ENCODE measurements around the gene HOXD11. TPM values are rescaled to one million over a fixed set of nuclear protein-coding genes. Genes with fewer than 3 reads are reported as not detected.

HOXD11 gene
- total and polyA plus RNA-seq, 11 donors = not detected

GRCh38 chr2:176134035-176134434 is 27.0 kb downstream of the HOXD11 start:
- TF ChIP-seq CTCF (IDR thresholded peaks at IDR 0.05) = no peak
- TF ChIP-seq POLR2A (IDR thresholded peaks at IDR 0.05) = no peak
- Histone ChIP-seq H3K36me3 (no peaks in the 10 kb centered on the region), H3K27me3 (peaks cover 71 to 99% (median 96%) of the 10 kb centered on the region in 9 donors), H3K27ac (no peak overlapping the region), H3K9me3 (no peaks in the 10 kb centered on the region), H3K4me3 (no peak overlapping the region), H3K4me1 (peaks cover 0 to 34% (median 10%) of the 10 kb centered on the region in 12 donors)
- 20 to 51% (median 41%) methylated on average over 4 of the region's 4 CpGs for WGBS, 4 donors
- intact Hi-C loops (cut with DNase I) = loop anchor here in 2 of 10 donors (5.0 to 10.0 kb wide), 2 partner anchors 678 to 681 kb away; no protein-coding TSS in a partner anchor
- ATAC-seq = no peak
- DNase-seq = no peak

- Histone ChIP-seq H3K36me3 (no peaks in the 10 kb centered on the region), H3K27ac (peak overlapping the region in 1 of 12 donors; percentile 81), H3K9me3 (no peaks in the 10 kb centered on the region), H3K27me3 (peaks cover 71 to 99% (median 98%) of the 10 kb centered on the region in 9 donors), H3K4me1 (peaks cover 0 to 32% (median 9%) of the 10 kb centered on the region in 12 donors), H3K4me3 (no peak overlapping the region)
- TF ChIP-seq POLR2A (IDR thresholded peaks at IDR 0.05) (no peak), CTCF (IDR thresholded peaks at IDR 0.05) (peak in 1 of 12 donors; percentile 12)
- DNase-seq (no peak), ATAC-seq (no peak)
- intact Hi-C loops (cut with DNase I) = loop anchor here in 2 of 10 donors (5.0 to 10.0 kb wide), 2 partner anchors 680 to 682 kb away; no protein-coding TSS in a partner anchor
Measured at GRCh38 chr2:176135035-176135440, 28.0 kb downstream of the HOXD11 start.

- TF ChIP-seq CTCF (IDR thresholded peaks at IDR 0.05) = no peak
- peaks cover 60 to 99% (median 90%) of the 10 kb centered on the region in 9 donors for H3K27me3 ChIP-seq
- no peaks in the 10 kb centered on the region for H3K36me3 ChIP-seq
- DNase-seq = no peak
- peaks cover 0 to 35% (median 16%) of the 10 kb centered on the region in 12 donors for H3K4me1 ChIP-seq
- WGBS, 4 donors = 2 to 3% (median 3%) methylated on average over 60 to 71 of the region's 71 CpGs
- ATAC-seq = peak in 2 of 4 donors; percentile 20 to 24
- H3K4me3 ChIP-seq = peak overlapping the region; percentile 26 to 68 (median 50)
- intact Hi-C loops (cut with DNase I) = loop anchor here in 2 of 10 donors (5.0 to 10.0 kb wide), 2 partner anchors 678 to 681 kb away; no protein-coding TSS in a partner anchor
- H3K27ac ChIP-seq = peak overlapping the region in 10 of 12 donors; percentile 6 to 81 (median 66)
- H3K9me3 ChIP-seq = no peaks in the 10 kb centered on the region
Measured at GRCh38 chr2:176136374-176137251, 29.5 kb downstream of the HOXD11 start.

GRCh38 chr2:176137252-176137580 is 30.1 kb downstream of the HOXD11 start:
- 15 to 32% (median 21%) methylated on average over 2 of the region's 2 CpGs for WGBS, 4 donors
- H3K36me3 ChIP-seq = no peaks in the 10 kb centered on the region
- peak overlapping the region in 11 of 12 donors; percentile 29 to 68 (median 51) for H3K4me3 ChIP-seq
- intact Hi-C loops (cut with DNase I) = loop anchor here in 2 of 10 donors (5.0 to 10.0 kb wide), 2 partner anchors 678 to 680 kb away; no protein-coding TSS in a partner anchor
- peaks cover 0 to 34% (median 15%) of the 10 kb centered on the region in 12 donors for H3K4me1 ChIP-seq
- TF ChIP-seq POLR2A (IDR thresholded peaks at IDR 0.05) (no peak), CTCF (IDR thresholded peaks at IDR 0.05) (no peak)
- DNase-seq (no peak), ATAC-seq (no peak)
- peaks cover 54 to 98% (median 85%) of the 10 kb centered on the region in 9 donors for H3K27me3 ChIP-seq
- H3K27ac ChIP-seq = peak overlapping the region in 7 of 12 donors; percentile 54 to 81 (median 70)
- no peaks in the 10 kb centered on the region for H3K9me3 ChIP-seq

Measured in heart left ventricle (tissue), 16 donors.